H9 (cell line): ENCODE measurements around the gene SPTSSB. TPM values are rescaled to one million over a fixed set of nuclear protein-coding genes. Genes with fewer than 3 reads are reported as not detected.

ENCODE experiments used
- DNase-seq: peaks from one replicate; pipeline ENCODE4 v3.0.0-alpha.2; 2017
- H2AFZ ChIP-seq: one replicate; pipeline ENCODE4 v1.6.1; 2013; ENCODE audit warnings: mild to moderate bottlenecking, low read length, control low read depth, moderate library complexity
- H2AK5ac ChIP-seq: 2 replicates; pipeline ENCODE4 v1.6.1; 2013; ENCODE audit warnings: low read length, control low read depth, mixed read lengths; ENCODE audit not compliant: insufficient read length
- H2BK120ac ChIP-seq: one replicate; pipeline ENCODE4 v1.6.1; 2013; ENCODE audit warnings: low read depth, mild to moderate bottlenecking, low read length, control low read depth, inconsistent platforms; ENCODE audit not compliant: poor library complexity, severe bottlenecking
- H2BK12ac ChIP-seq: 2 replicates; pipeline ENCODE4 v1.6.1; 2013; ENCODE audit warnings: low read length, control low read depth, mixed read lengths, low read depth; ENCODE audit not compliant: insufficient read length
- H2BK15ac ChIP-seq: 2 replicates; pipeline ENCODE4 v1.6.1; 2013; ENCODE audit warnings: low read depth, low read length, control low read depth
- H2BK20ac ChIP-seq: one replicate; pipeline ENCODE4 v1.6.1; 2013; ENCODE audit warnings: low read depth, mild to moderate bottlenecking, low read length, control low read depth, inconsistent platforms; ENCODE audit not compliant: poor library complexity, severe bottlenecking
- H2BK5ac ChIP-seq: 2 replicates; pipeline ENCODE4 v1.6.1; 2013; ENCODE audit warnings: low read length, control low read depth, mixed read lengths; ENCODE audit not compliant: insufficient read length
- H3K14ac ChIP-seq: 2 replicates; pipeline ENCODE4 v1.6.1; 2013; ENCODE audit warnings: low read length, control low read depth; ENCODE audit not compliant: insufficient read depth
- H3K18ac ChIP-seq: 2 replicates; pipeline ENCODE4 v1.6.1; 2013; ENCODE audit warnings: low read depth, mild to moderate bottlenecking, mixed read lengths, low read length, control low read depth; ENCODE audit not compliant: insufficient read length
- H3K23ac ChIP-seq: 2 replicates; pipeline ENCODE4 v1.6.1; 2013; ENCODE audit warnings: low read length, control low read depth, mixed read lengths, low read depth; ENCODE audit not compliant: insufficient read length
- H3K23me2 ChIP-seq: 2 replicates; pipeline ENCODE4 v1.6.1; 2013; ENCODE audit warnings: low read depth, mild to moderate bottlenecking, mixed read lengths, low read length, control low read depth; ENCODE audit not compliant: insufficient read length, poor library complexity, severe bottlenecking
- H3K27ac ChIP-seq: 2 replicates; pipeline ENCODE4 v1.5.1; 2013; ENCODE audit warnings: low read length, control low read depth, mixed read lengths, low read depth; ENCODE audit not compliant: insufficient read length
- H3K27me3 ChIP-seq: 2 replicates; pipeline ENCODE4 v1.6.1; 2013; ENCODE audit warnings: low read length, control low read depth, inconsistent platforms; ENCODE audit not compliant: insufficient read depth
- H3K4ac ChIP-seq: 2 replicates; pipeline ENCODE4 v1.6.1; 2013; ENCODE audit warnings: low read depth, mild to moderate bottlenecking, control low read depth, inconsistent platforms, low read length, moderate library complexity
- H3K4me1 ChIP-seq: 2 replicates; pipeline ENCODE4 v1.6.1; 2013; ENCODE audit warnings: low read length, control low read depth, inconsistent platforms; ENCODE audit not compliant: insufficient read depth
- H3K4me2 ChIP-seq: 2 replicates; pipeline ENCODE4 v1.6.1; 2013; ENCODE audit warnings: low read length, control low read depth, mixed read lengths; ENCODE audit not compliant: insufficient read length, insufficient read depth
- H3K56ac ChIP-seq: 2 replicates; pipeline ENCODE4 v1.6.1; 2013; ENCODE audit warnings: low read depth, mild to moderate bottlenecking, mixed read lengths, low read length, control low read depth; ENCODE audit not compliant: insufficient read length
- H3K79me1 ChIP-seq: 2 replicates; pipeline ENCODE4 v1.6.1; 2013; ENCODE audit warnings: low read depth, mild to moderate bottlenecking, moderate library complexity, low read length, control low read depth, inconsistent platforms; ENCODE audit not compliant: insufficient read depth, poor library complexity, severe bottlenecking
- H3K79me2 ChIP-seq: 2 replicates; pipeline ENCODE4 v1.6.1; 2013; ENCODE audit warnings: low read length, control low read depth, inconsistent platforms; ENCODE audit not compliant: insufficient read depth
- H3K9ac ChIP-seq: 2 replicates; pipeline ENCODE4 v1.6.1; 2013; ENCODE audit warnings: low read length, control low read depth, mixed read lengths; ENCODE audit not compliant: insufficient read length; ENCODE audit errors: extremely low read depth
- H3K9me3 ChIP-seq: one replicate; pipeline ENCODE4 v1.6.1; 2013; ENCODE audit warnings: low read depth, low read length, inconsistent platforms; ENCODE audit not compliant: control insufficient read depth
- H3T11ph ChIP-seq: one replicate; pipeline ENCODE4 v1.6.1; 2013; ENCODE audit warnings: mild to moderate bottlenecking, low read length, control low read depth, inconsistent platforms
- H4K20me1 ChIP-seq: one replicate; pipeline ENCODE4 v1.6.1; 2013; ENCODE audit not compliant: control insufficient read depth, insufficient read length, insufficient read depth
- H4K5ac ChIP-seq: 2 replicates; pipeline ENCODE4 v1.6.1; 2013; ENCODE audit warnings: low read depth, mild to moderate bottlenecking, mixed read lengths, low read length, control low read depth; ENCODE audit not compliant: insufficient read length
- H4K8ac ChIP-seq: replicated peaks from 2 replicates; pipeline ENCODE4 v1.6.1; 2013; ENCODE audit warnings: low read length, control low read depth, mixed read lengths, low read depth; ENCODE audit not compliant: insufficient read length
- H4K91ac ChIP-seq: 2 replicates; pipeline ENCODE4 v1.6.1; 2013; ENCODE audit warnings: low read depth, mild to moderate bottlenecking, moderate library complexity, mixed read lengths, low read length, control low read depth; ENCODE audit not compliant: insufficient read length
- H3K27ac Mint-ChIP-seq, 3 experiments: 2 replicates in 2 of 3; 3 replicates in 1 of 3; pipeline ENCODE4 v1.8.0; 2020 to 2021; ENCODE audit warnings: mixed read lengths in 3 of 3, mild to moderate bottlenecking in 1 of 3, moderate library complexity in 1 of 3
- H3K27me3 Mint-ChIP-seq: 2 replicates; pipeline ENCODE4 v1.8.0; 2021; ENCODE audit warnings: low read depth, mild to moderate bottlenecking, moderate library complexity, mixed read lengths
- H3K36me3 Mint-ChIP-seq, 3 experiments: 2 replicates in 2 of 3; 3 replicates in 1 of 3; pipeline ENCODE4 v1.8.0; 2020 to 2021; ENCODE audit warnings: low read depth in 3 of 3, mixed read lengths in 3 of 3; ENCODE audit not compliant: insufficient read depth in 1 of 3
- H3K4me1 Mint-ChIP-seq, 2 experiments: 2 replicates each; pipeline ENCODE4 v1.8.0; 2020; ENCODE audit warnings: mixed read lengths in 2 of 2
- H3K4me3 Mint-ChIP-seq, 2 experiments: 2 replicates in 1 of 2; 3 replicates in 1 of 2; pipeline ENCODE4 v1.8.0; 2020 to 2021; ENCODE audit warnings: mild to moderate bottlenecking in 2 of 2, mixed read lengths in 2 of 2, moderate library complexity in 1 of 2
- H3K9me3 Mint-ChIP-seq, 2 experiments: 2 replicates in 1 of 2; 3 replicates in 1 of 2; pipeline ENCODE4 v1.8.0; 2020; ENCODE audit warnings: mild to moderate bottlenecking in 2 of 2, mixed read lengths in 2 of 2, moderate library complexity in 1 of 2
- WGBS: extraction: QIAGEN DNeasy Blood & Tissue Kit; methylation state at CpG from one replicate; pipeline ENCODE4 v1.1.7; 2013; ENCODE audit warnings: missing lambda C conversion rate, low lambda C conversion rate, mixed read lengths; ENCODE audit not compliant: insufficient read length; ENCODE audit errors: extremely low coverage; 5-methylcytosine and 5-hydroxymethylcytosine counted together
- total RNA-seq: library from RNA; stranded (reverse); gene quantifications from 2 replicates; pipeline ENCODE4 v1.2.1, GENCODE V29; 2021
- TF ChIP-seq, protein P1 (sequence below): fragments of 200-600 bp; sonication (generic); conservative IDR thresholded peaks from 3 replicates; pipeline ENCODE4 v1.8.0; 2021; ENCODE audit warnings: antibody characterized with exemption, mild to moderate bottlenecking

The SPTSSB gene
- total RNA-seq, 1 experiment from 2014 or later: 3.5 TPM

DNA sequence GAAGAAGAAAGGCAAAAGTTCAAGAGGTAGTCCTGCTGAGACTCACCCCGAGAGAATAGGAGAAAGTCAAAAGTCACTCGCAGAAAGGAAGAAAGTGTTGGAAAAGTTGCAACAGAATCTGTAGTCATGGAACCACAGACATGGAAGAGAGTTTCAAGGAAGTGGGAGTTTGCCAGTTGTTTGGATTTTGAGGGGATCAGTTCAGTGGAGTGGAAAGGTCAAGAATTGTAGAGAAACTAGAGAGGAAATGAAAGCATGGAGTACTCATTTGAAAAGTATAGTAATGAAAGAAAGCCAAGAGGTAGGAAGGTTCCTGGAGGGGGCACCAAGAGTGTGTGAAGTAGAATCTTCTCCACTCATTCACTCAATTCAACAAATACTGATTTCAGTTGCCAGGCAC, 34.7 kb downstream of the SPTSSB start:
- no peaks in the 10 kb centered on the region for H3K4me1 Mint-ChIP-seq
- TF ChIP-seq, protein P1, sequence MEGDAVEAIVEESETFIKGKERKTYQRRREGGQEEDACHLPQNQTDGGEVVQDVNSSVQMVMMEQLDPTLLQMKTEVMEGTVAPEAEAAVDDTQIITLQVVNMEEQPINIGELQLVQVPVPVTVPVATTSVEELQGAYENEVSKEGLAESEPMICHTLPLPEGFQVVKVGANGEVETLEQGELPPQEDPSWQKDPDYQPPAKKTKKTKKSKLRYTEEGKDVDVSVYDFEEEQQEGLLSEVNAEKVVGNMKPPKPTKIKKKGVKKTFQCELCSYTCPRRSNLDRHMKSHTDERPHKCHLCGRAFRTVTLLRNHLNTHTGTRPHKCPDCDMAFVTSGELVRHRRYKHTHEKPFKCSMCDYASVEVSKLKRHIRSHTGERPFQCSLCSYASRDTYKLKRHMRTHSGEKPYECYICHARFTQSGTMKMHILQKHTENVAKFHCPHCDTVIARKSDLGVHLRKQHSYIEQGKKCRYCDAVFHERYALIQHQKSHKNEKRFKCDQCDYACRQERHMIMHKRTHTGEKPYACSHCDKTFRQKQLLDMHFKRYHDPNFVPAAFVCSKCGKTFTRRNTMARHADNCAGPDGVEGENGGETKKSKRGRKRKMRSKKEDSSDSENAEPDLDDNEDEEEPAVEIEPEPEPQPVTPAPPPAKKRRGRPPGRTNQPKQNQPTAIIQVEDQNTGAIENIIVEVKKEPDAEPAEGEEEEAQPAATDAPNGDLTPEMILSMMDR: no peak
- H3K56ac ChIP-seq: no peak overlapping the region
- no peak for DNase-seq
- H3K9ac ChIP-seq: no peak overlapping the region
- H3K27ac Mint-ChIP-seq: no peak overlapping the region
- no peak overlapping the region for H4K8ac ChIP-seq
- no peaks in the 10 kb centered on the region for H3K79me2 ChIP-seq
- H2BK15ac ChIP-seq: no peak overlapping the region
- H4K5ac ChIP-seq: no peak overlapping the region
- H3K23ac ChIP-seq: no peak overlapping the region
- no peak overlapping the region for H3K4me2 ChIP-seq
- no peak overlapping the region for H4K91ac ChIP-seq
- H3K27me3 Mint-ChIP-seq: no peaks in the 10 kb centered on the region
- no peaks in the 10 kb centered on the region for H3K9me3 Mint-ChIP-seq
- no peak overlapping the region for H2BK120ac ChIP-seq
- H2BK20ac ChIP-seq: no peak overlapping the region
- no peak overlapping the region for H3K4me3 Mint-ChIP-seq
- H3K4ac ChIP-seq: no peak overlapping the region
- H2AFZ ChIP-seq: no peak overlapping the region
- H3T11ph ChIP-seq: no peak overlapping the region
- H3K79me1 ChIP-seq: no peaks in the 10 kb centered on the region
- WGBS: no CpG with 5 or more reads among the region's 2 CpGs
- H3K23me2 ChIP-seq: no peaks in the 10 kb centered on the region
- H2AK5ac ChIP-seq: no peak overlapping the region
- no peak overlapping the region for H3K14ac ChIP-seq
- H3K18ac ChIP-seq: no peak overlapping the region
- H3K4me1 ChIP-seq: no peaks in the 10 kb centered on the region
- no peaks in the 10 kb centered on the region for H4K20me1 ChIP-seq
- no peak overlapping the region for H2BK5ac ChIP-seq
- no peaks in the 10 kb centered on the region for H3K36me3 Mint-ChIP-seq
- no peak overlapping the region for H3K27ac ChIP-seq
- no peak overlapping the region for H2BK12ac ChIP-seq
- no peaks in the 10 kb centered on the region for H3K27me3 ChIP-seq
- H3K9me3 ChIP-seq: no peaks in the 10 kb centered on the region
